MM.1S (cell line): Measurements from ENCODE around the gene MAP3K2.

Experiments
- DNase-seq: peaks from one replicate; pipeline ENCODE4 v3.0.0-alpha.2; 2015
- H2AFZ ChIP-seq: fragments of 300-600 bp; sonication (generic); 2 replicates; pipeline ENCODE4 v1.6.0; 2016; ENCODE audit warnings: antibody characterized with exemption, low read length
- H3F3A ChIP-seq: fragments of 300-600 bp; sonication (generic); 2 replicates; pipeline ENCODE4 v1.6.1; 2016; ENCODE audit warnings: mild to moderate bottlenecking, antibody characterized with exemption, low read length, moderate library complexity, mixed read lengths; ENCODE audit not compliant: insufficient read depth
- H3K27ac ChIP-seq: fragments of 300-600 bp; sonication (generic); 2 replicates; pipeline ENCODE4 v1.5.1; 2016; ENCODE audit warnings: mild to moderate bottlenecking, low read length
- H3K27me3 ChIP-seq: fragments of 300-600 bp; sonication (generic); replicated peaks from 2 replicates; pipeline ENCODE4 v1.6.0; 2016; ENCODE audit warnings: low read length; ENCODE audit not compliant: insufficient read depth
- H3K36me3 ChIP-seq: fragments of 300-600 bp; sonication (generic); replicated peaks from 2 replicates; pipeline ENCODE4 v1.6.1; 2016; ENCODE audit warnings: mild to moderate bottlenecking, low read length, mixed read lengths; ENCODE audit not compliant: insufficient read depth
- H3K4me1 ChIP-seq: fragments of 300-600 bp; sonication (generic); 2 replicates; pipeline ENCODE4 v1.6.1; 2016; ENCODE audit warnings: low read length, mixed read lengths
- H3K4me2 ChIP-seq: fragments of 300-600 bp; sonication (generic); 2 replicates; pipeline ENCODE4 v1.6.0; 2016; ENCODE audit warnings: low read depth, low read length
- H3K4me3 ChIP-seq: fragments of 300-600 bp; sonication (generic); 2 replicates; pipeline ENCODE4 v1.5.1; 2016; ENCODE audit warnings: low read length, mixed read lengths
- H3K79me2 ChIP-seq: fragments of 300-600 bp; sonication (generic); 2 replicates; pipeline ENCODE4 v1.6.1; 2016; ENCODE audit warnings: mixed run types, low read length, mixed read lengths
- H3K9ac ChIP-seq: fragments of 300-600 bp; sonication (generic); 2 replicates; pipeline ENCODE4 v1.6.1; 2016; ENCODE audit warnings: low read length, mixed read lengths
- H3K9me2 ChIP-seq: fragments of 300-600 bp; sonication (generic); replicated peaks from 2 replicates; pipeline ENCODE4 v1.6.1; 2016; ENCODE audit warnings: mild to moderate bottlenecking, low read length, mixed read lengths; ENCODE audit not compliant: insufficient read depth
- H3K9me3 ChIP-seq: fragments of 300-600 bp; sonication (generic); replicated peaks from 2 replicates; pipeline ENCODE4 v1.6.1; 2016; ENCODE audit warnings: mild to moderate bottlenecking, low read length, mixed read lengths; ENCODE audit not compliant: insufficient read depth
- H4K20me1 ChIP-seq: fragments of 300-600 bp; sonication (generic); 2 replicates; pipeline ENCODE4 v1.6.1; 2016; ENCODE audit warnings: mild to moderate bottlenecking, low read length, moderate library complexity, mixed read lengths; ENCODE audit not compliant: insufficient read depth
- EZH2 ChIP-seq: fragments of 300-600 bp; sonication (generic); optimal IDR thresholded peaks from 2 replicates; pipeline ENCODE3; 2017; ENCODE audit warnings: low read depth, mild to moderate bottlenecking, antibody characterized with exemption, low read length, mixed read lengths
- EZH2phosphoT487 ChIP-seq: fragments of 300-600 bp; sonication (generic); IDR thresholded peaks from 2 replicates; pipeline ENCODE4 v1.6.1; 2018; ENCODE audit warnings: antibody characterized with exemption, low read length
- TF ChIP-seq, protein P1 (sequence below): fragments of 300-600 bp; sonication (generic); IDR thresholded peaks from 2 replicates; pipeline ENCODE4 v1.5.1; 2016; ENCODE audit warnings: antibody characterized with exemption, low read length, mixed read lengths

Gene MAP3K2

DNA sequence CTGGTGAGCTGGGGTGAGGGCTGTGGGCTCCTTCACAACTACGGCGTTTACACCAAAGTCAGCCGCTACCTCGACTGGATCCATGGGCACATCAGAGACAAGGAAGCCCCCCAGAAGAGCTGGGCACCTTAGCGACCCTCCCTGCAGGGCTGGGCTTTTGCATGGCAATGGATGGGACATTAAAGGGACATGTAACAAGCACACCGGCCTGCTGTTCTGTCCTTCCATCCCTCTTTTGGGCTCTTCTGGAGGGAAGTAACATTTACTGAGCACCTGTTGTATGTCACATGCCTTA is 41.0 kb upstream of the MAP3K2 start:
- H3F3A ChIP-seq: no peaks in the 10 kb centered on the region
- DNase-seq: no peak
- H4K20me1 ChIP-seq: no peaks in the 10 kb centered on the region
- H3K4me2 ChIP-seq: no peak overlapping the region
- H3K36me3 ChIP-seq: no peaks in the 10 kb centered on the region
- H2AFZ ChIP-seq: no peak overlapping the region
- no peak overlapping the region for H3K27ac ChIP-seq
- H3K27me3 ChIP-seq: peaks cover 2% of the 10 kb centered on the region; the same call in 1 of the 2 replicates
- TF ChIP-seq EZH2: no peak
- TF ChIP-seq, protein P1, sequence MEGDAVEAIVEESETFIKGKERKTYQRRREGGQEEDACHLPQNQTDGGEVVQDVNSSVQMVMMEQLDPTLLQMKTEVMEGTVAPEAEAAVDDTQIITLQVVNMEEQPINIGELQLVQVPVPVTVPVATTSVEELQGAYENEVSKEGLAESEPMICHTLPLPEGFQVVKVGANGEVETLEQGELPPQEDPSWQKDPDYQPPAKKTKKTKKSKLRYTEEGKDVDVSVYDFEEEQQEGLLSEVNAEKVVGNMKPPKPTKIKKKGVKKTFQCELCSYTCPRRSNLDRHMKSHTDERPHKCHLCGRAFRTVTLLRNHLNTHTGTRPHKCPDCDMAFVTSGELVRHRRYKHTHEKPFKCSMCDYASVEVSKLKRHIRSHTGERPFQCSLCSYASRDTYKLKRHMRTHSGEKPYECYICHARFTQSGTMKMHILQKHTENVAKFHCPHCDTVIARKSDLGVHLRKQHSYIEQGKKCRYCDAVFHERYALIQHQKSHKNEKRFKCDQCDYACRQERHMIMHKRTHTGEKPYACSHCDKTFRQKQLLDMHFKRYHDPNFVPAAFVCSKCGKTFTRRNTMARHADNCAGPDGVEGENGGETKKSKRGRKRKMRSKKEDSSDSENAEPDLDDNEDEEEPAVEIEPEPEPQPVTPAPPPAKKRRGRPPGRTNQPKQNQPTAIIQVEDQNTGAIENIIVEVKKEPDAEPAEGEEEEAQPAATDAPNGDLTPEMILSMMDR: no peak
- TF ChIP-seq EZH2phosphoT487: no peak
- H3K79me2 ChIP-seq: no peaks in the 10 kb centered on the region
- H3K4me3 ChIP-seq: no peak overlapping the region
- H3K4me1 ChIP-seq: no peaks in the 10 kb centered on the region
- H3K9me2 ChIP-seq: no peaks in the 10 kb centered on the region
- no peaks in the 10 kb centered on the region for H3K9me3 ChIP-seq
- H3K9ac ChIP-seq: no peak overlapping the region

DNA sequence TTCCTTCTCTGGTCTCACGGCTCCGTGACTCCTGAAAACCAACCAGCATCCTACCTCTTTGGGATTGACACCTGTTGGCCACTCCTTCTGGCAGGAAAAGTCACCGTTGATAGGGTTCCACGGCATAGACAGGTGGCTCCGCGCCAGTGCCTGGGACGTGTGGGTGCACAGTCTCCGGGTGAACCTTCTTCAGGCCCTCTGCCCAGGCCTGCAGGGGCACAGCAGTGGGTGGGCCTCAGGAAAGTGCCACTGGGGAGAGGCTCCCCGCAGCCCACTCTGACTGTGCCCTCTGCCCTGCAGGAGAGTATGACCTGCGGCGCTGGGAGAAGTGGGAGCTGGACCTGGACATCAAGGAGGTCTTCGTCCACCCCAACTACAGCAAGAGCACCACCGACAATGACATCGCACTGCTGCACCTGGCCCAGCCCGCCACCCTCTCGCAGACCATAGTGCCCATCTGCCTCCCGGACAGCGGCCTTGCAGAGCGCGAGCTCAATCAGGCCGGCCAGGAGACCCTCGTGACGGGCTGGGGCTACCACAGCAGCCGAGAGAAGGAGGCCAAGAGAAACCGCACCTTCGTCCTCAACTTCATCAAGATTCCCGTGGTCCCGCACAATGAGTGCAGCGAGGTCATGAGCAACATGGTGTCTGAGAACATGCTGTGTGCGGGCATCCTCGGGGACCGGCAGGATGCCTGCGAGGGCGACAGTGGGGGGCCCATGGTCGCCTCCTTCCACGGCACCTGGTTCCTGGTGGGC is 40.5 kb upstream of the MAP3K2 start:
- no peaks in the 10 kb centered on the region for H3K9me2 ChIP-seq
- H3K4me1 ChIP-seq: no peaks in the 10 kb centered on the region
- H3K4me3 ChIP-seq: no peak overlapping the region
- H3F3A ChIP-seq: no peaks in the 10 kb centered on the region
- no peak overlapping the region for H3K27ac ChIP-seq
- no peak overlapping the region for H3K4me2 ChIP-seq
- H3K36me3 ChIP-seq: no peaks in the 10 kb centered on the region
- H4K20me1 ChIP-seq: no peaks in the 10 kb centered on the region
- no peak overlapping the region for H3K9ac ChIP-seq
- H2AFZ ChIP-seq: no peak overlapping the region
- H3K9me3 ChIP-seq: no peaks in the 10 kb centered on the region
- DNase-seq: no peak
- no peaks in the 10 kb centered on the region for H3K79me2 ChIP-seq
- TF ChIP-seq EZH2phosphoT487 (no peak), EZH2 (no peak)
- TF ChIP-seq, protein P1: no peak
- peaks cover 5% of the 10 kb centered on the region; the same call in 1 of the 2 replicates for H3K27me3 ChIP-seq

DNA sequence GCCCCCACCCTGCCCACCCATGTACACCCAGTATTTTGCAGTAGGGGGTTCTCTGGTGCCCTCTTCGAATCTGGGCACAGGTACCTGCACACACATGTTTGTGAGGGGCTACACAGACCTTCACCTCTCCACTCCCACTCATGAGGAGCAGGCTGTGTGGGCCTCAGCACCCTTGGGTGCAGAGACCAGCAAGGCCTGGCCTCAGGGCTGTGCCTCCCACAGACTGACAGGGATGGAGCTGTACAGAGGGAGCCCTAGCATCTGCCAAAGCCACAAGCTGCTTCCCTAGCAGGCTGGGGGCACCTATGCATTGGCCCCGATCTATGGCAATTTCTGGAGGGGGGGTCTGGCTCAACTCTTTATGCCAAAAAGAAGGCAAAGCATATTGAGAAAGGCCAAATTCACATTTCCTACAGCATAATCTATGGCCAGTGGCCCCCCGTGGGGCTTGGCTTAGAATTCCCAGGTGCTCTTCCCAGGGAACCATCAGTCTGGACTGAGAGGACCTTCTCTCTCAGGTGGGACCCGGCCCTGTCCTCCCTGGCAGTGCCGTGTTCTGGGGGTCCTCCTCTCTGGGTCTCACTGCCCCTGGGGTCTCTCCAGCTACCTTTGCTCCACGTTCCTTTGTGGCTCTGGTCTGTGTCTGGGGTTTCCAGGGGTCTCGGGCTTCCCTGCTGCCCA is 39.7 kb upstream of the MAP3K2 start:
- H3K9ac ChIP-seq: no peak overlapping the region
- no peaks in the 10 kb centered on the region for H3K4me1 ChIP-seq
- TF ChIP-seq, protein P1: no peak
- no peak for TF ChIP-seq EZH2phosphoT487
- no peak overlapping the region for H3K4me2 ChIP-seq
- H3K36me3 ChIP-seq: no peaks in the 10 kb centered on the region
- no peak for DNase-seq
- H3F3A ChIP-seq: no peaks in the 10 kb centered on the region
- no peaks in the 10 kb centered on the region for H3K9me3 ChIP-seq
- no peaks in the 10 kb centered on the region for H3K79me2 ChIP-seq
- H3K27ac ChIP-seq: no peak overlapping the region
- no peak overlapping the region for H2AFZ ChIP-seq
- no peak overlapping the region for H3K4me3 ChIP-seq
- H3K9me2 ChIP-seq: no peaks in the 10 kb centered on the region
- no peaks in the 10 kb centered on the region for H4K20me1 ChIP-seq
- peaks cover 5% of the 10 kb centered on the region; the same call in 1 of the 2 replicates for H3K27me3 ChIP-seq
